ENCODE measurements around the gene B3GNT5.
"Not testable (repeated sequence)": the region's sequence is repeated elsewhere in the genome, so short reads cannot be mapped to it uniquely, and the experiment has no call there.

B3GNT5 gene

DNA sequence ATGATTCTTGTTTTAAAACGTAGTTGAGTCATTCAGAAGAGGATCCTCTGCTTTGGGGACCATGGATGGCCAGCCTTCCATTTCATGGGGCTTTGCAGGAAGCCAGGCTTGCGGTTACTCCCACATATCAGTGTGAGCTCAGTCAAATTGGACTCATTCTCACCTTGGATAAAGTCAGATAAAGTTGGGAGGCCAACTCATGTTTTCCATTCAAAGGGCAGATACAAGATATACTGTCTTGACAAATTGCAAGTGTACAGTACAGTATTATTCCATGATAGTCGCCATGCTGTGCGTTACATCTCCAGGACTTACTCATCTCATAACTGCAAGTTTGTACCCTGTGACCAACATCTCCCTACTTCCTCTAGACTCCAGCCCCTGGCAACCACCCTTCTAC, 25.5 kb upstream of the B3GNT5 start:
- no peaks in the 10 kb centered on the region for H3K9me2 ChIP-seq (replicated peaks; ENCODE audit: control insufficient read depth, low read length)
- H3K4me3 ChIP-seq (ENCODE audit: low read length): no peak overlapping the region
- TF ChIP-seq CTCF (IDR thresholded peaks at IDR 0.05; ENCODE audit: low read depth, low read length, poor library complexity, severe bottlenecking) (no peak), EZH2phosphoT487 (IDR thresholded peaks at IDR 0.05; ENCODE audit: borderline replicate concordance, low read length) (no peak)
- no peaks in the 10 kb centered on the region for H3F3A ChIP-seq (ENCODE audit: control insufficient read depth, insufficient read depth)
- no peak overlapping the region for H3K27ac ChIP-seq (ENCODE audit: low read depth, low read length)
- no peaks in the 10 kb centered on the region for H3K4me1 ChIP-seq (ENCODE audit: control insufficient read depth, low read length)
- H4K20me1 ChIP-seq (ENCODE audit: control insufficient read depth, insufficient read depth, low read depth, low read length): no peaks in the 10 kb centered on the region
- H3K27me3 ChIP-seq (ENCODE audit: control insufficient read depth, low read length): peaks cover 22% of the 10 kb centered on the region
- no peaks in the 10 kb centered on the region for H3K36me3 ChIP-seq (ENCODE audit: control insufficient read depth, low read length)
- H3K4me2 ChIP-seq (ENCODE audit: low read length): no peak overlapping the region
- no peaks in the 10 kb centered on the region for H3K9me3 ChIP-seq (ENCODE audit: control insufficient read depth, insufficient read depth, low read length)
- H3K79me2 ChIP-seq (ENCODE audit: control insufficient read depth, low read length): no peaks in the 10 kb centered on the region

GRCh38 chr3:183229178-183229577, 23.9 kb upstream of the B3GNT5 start:
- H3K79me2 ChIP-seq (ENCODE audit: control insufficient read depth, low read length): no peaks in the 10 kb centered on the region
- no peaks in the 10 kb centered on the region for H3K4me1 ChIP-seq (ENCODE audit: control insufficient read depth, low read length)
- H3K36me3 ChIP-seq (ENCODE audit: control insufficient read depth, low read length): no peaks in the 10 kb centered on the region
- H3K9me2 ChIP-seq (replicated peaks; ENCODE audit: control insufficient read depth, low read length): no peaks in the 10 kb centered on the region
- peaks cover 22% of the 10 kb centered on the region for H3K27me3 ChIP-seq (ENCODE audit: control insufficient read depth, low read length)
- H3K9me3 ChIP-seq (ENCODE audit: control insufficient read depth, insufficient read depth, low read length): no peaks in the 10 kb centered on the region
- H3K27ac ChIP-seq (ENCODE audit: low read depth, low read length): no peak overlapping the region
- TF ChIP-seq CTCF (IDR thresholded peaks at IDR 0.05; ENCODE audit: low read depth, low read length, poor library complexity, severe bottlenecking) (no peak), EZH2phosphoT487 (IDR thresholded peaks at IDR 0.05; ENCODE audit: borderline replicate concordance, low read length) (no peak)
- no peaks in the 10 kb centered on the region for H3F3A ChIP-seq (ENCODE audit: control insufficient read depth, insufficient read depth)
- no peak overlapping the region for H3K4me2 ChIP-seq (ENCODE audit: low read length)
- H4K20me1 ChIP-seq (ENCODE audit: control insufficient read depth, insufficient read depth, low read depth, low read length): no peaks in the 10 kb centered on the region
- H3K4me3 ChIP-seq (ENCODE audit: low read length): no peak overlapping the region

GRCh38 chr3:183230251-183230650, 22.8 kb upstream of the B3GNT5 start:
- not testable (repeated sequence) for H3K9me3 ChIP-seq (ENCODE audit: control insufficient read depth, insufficient read depth, low read length); H3K9me2 ChIP-seq (replicated peaks; ENCODE audit: control insufficient read depth, low read length); H3F3A ChIP-seq (ENCODE audit: control insufficient read depth, insufficient read depth); H3K4me3 ChIP-seq (ENCODE audit: low read length); H3K27ac ChIP-seq (ENCODE audit: low read depth, low read length); H3K4me1 ChIP-seq (ENCODE audit: control insufficient read depth, low read length); H3K4me2 ChIP-seq (ENCODE audit: low read length); H4K20me1 ChIP-seq (ENCODE audit: control insufficient read depth, insufficient read depth, low read depth, low read length); H3K36me3 ChIP-seq (ENCODE audit: control insufficient read depth, low read length); H3K79me2 ChIP-seq (ENCODE audit: control insufficient read depth, low read length)
- H3K27me3 ChIP-seq (ENCODE audit: control insufficient read depth, low read length): peaks cover 19% of the 10 kb centered on the region

DNA sequence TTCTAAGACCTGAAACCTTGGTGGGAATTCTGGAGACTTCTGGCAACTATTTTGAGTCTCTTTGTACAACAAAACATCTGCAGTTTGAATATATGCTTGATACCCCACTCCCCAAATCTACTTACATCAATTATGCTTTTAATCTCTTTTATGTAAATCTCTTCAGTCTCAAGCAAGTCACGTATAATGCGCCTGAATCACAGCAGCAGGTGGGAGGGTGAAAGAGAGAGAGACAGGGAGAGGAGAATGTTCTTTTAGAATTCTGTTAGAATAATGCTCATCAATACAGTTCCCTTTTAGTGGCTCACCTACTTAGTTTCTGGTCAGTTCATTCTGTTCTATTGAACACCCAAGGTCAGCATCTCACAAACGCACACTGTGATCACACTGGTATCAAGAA, 22.2 kb upstream of the B3GNT5 start:
- no peak overlapping the region for H3K4me2 ChIP-seq (ENCODE audit: low read length)
- H3K9me2 ChIP-seq (replicated peaks; ENCODE audit: control insufficient read depth, low read length): no peaks in the 10 kb centered on the region
- H3K9me3 ChIP-seq (ENCODE audit: control insufficient read depth, insufficient read depth, low read length): no peaks in the 10 kb centered on the region
- H3K4me1 ChIP-seq (ENCODE audit: control insufficient read depth, low read length): no peaks in the 10 kb centered on the region
- H3F3A ChIP-seq (ENCODE audit: control insufficient read depth, insufficient read depth): no peaks in the 10 kb centered on the region
- no peak overlapping the region for H3K27ac ChIP-seq (ENCODE audit: low read depth, low read length)
- no peak overlapping the region for H3K4me3 ChIP-seq (ENCODE audit: low read length)
- no peaks in the 10 kb centered on the region for H3K79me2 ChIP-seq (ENCODE audit: control insufficient read depth, low read length)
- TF ChIP-seq EZH2phosphoT487 (IDR thresholded peaks at IDR 0.05; ENCODE audit: borderline replicate concordance, low read length): no peak
- TF ChIP-seq CTCF (IDR thresholded peaks at IDR 0.05; ENCODE audit: low read depth, low read length, poor library complexity, severe bottlenecking): no peak
- H3K36me3 ChIP-seq (ENCODE audit: control insufficient read depth, low read length): no peaks in the 10 kb centered on the region
- H3K27me3 ChIP-seq (ENCODE audit: control insufficient read depth, low read length): peaks cover 19% of the 10 kb centered on the region
- no peaks in the 10 kb centered on the region for H4K20me1 ChIP-seq (ENCODE audit: control insufficient read depth, insufficient read depth, low read depth, low read length)
